ENCODE results near the gene NFYA. TPM values are rescaled to one million over a fixed set of nuclear protein-coding genes. Genes with fewer than 3 reads are reported as not detected.
A peak's percentile ranks its signal among the peaks of the same experiment; 100 is the strongest.

The NFYA gene
- total RNA-seq = 18.8 to 24.7 TPM (median 20.5 TPM) in 3 replicates
- long read RNA-seq, transcript NFYA-201 (10 exons, 3,811 nt) = major isoform, 14 of 39 reads
- long read RNA-seq, partial matches to known transcripts = 5 of 39 reads
- long read RNA-seq, other reads (novel, unspliced or antisense) = 19 of 39 reads

GRCh38 chr6:41072836-41073202, at the start of gene NFYA:
NFYA (plus strand) TSS chr6:41072974; CDS start chr6:41079090, 6,116 bp downstream.
- peak within 1 kb of the TSS; percentile 90 for H3K4me3 Mint-ChIP-seq (ENCODE audit: unreplicated experiment)
- peaks cover 43% of the 10 kb centered on the region for H3K4me1 Mint-ChIP-seq (ENCODE audit: low read depth)
- H3K27ac Mint-ChIP-seq (ENCODE audit: unreplicated experiment) = peak within 1 kb of the TSS; percentile 99
- H3K36me3 Mint-ChIP-seq (ENCODE audit: low read depth) = no peaks in the 10 kb centered on the region
- TF ChIP-seq CTCF (IDR thresholded peaks at IDR 0.05) = no peak
- H3K27me3 Mint-ChIP-seq (ENCODE audit: low read depth) = no peaks in the 10 kb centered on the region
- DNase-seq (ENCODE audit: low spot score) = no peak
- H3K9me3 Mint-ChIP-seq (ENCODE audit: low read depth) = no peaks in the 10 kb centered on the region

GRCh38 chr6:41023114-41023513, 49.7 kb upstream of the NFYA start:
- H3K27me3 Mint-ChIP-seq (ENCODE audit: low read depth) = peaks cover 2% of the 10 kb centered on the region
- no peak for TF ChIP-seq CTCF (IDR thresholded peaks at IDR 0.05)
- H3K4me3 Mint-ChIP-seq (ENCODE audit: unreplicated experiment) = no peak overlapping the region
- H3K9me3 Mint-ChIP-seq (ENCODE audit: low read depth) = peaks cover 7% of the 10 kb centered on the region
- no peak overlapping the region for H3K27ac Mint-ChIP-seq (ENCODE audit: unreplicated experiment)
- peaks cover 1% of the 10 kb centered on the region for H3K36me3 Mint-ChIP-seq (ENCODE audit: low read depth)
- no peak for DNase-seq (ENCODE audit: low spot score)
- H3K4me1 Mint-ChIP-seq (ENCODE audit: low read depth) = peaks cover 28% of the 10 kb centered on the region

GRCh38 chr6:41025966-41026530, 46.7 kb upstream of the NFYA start:
- peak overlapping the region; percentile 38 for H3K27ac Mint-ChIP-seq (ENCODE audit: unreplicated experiment)
- H3K4me1 Mint-ChIP-seq (ENCODE audit: low read depth) = peaks cover 37% of the 10 kb centered on the region
- no peaks in the 10 kb centered on the region for H3K36me3 Mint-ChIP-seq (ENCODE audit: low read depth)
- no peak for TF ChIP-seq CTCF (IDR thresholded peaks at IDR 0.05)
- DNase-seq (ENCODE audit: low spot score) = no peak
- no peaks in the 10 kb centered on the region for H3K9me3 Mint-ChIP-seq (ENCODE audit: low read depth)
- H3K27me3 Mint-ChIP-seq (ENCODE audit: low read depth) = peaks cover 2% of the 10 kb centered on the region
- no peak overlapping the region for H3K4me3 Mint-ChIP-seq (ENCODE audit: unreplicated experiment)

- peaks cover 29% of the 10 kb centered on the region for H3K4me1 Mint-ChIP-seq (ENCODE audit: low read depth)
- H3K4me3 Mint-ChIP-seq (ENCODE audit: unreplicated experiment) = peak overlapping the region; percentile 77
- H3K9me3 Mint-ChIP-seq (ENCODE audit: low read depth) = no peaks in the 10 kb centered on the region
- no peaks in the 10 kb centered on the region for H3K36me3 Mint-ChIP-seq (ENCODE audit: low read depth)
- no peak for TF ChIP-seq CTCF (IDR thresholded peaks at IDR 0.05)
- peak overlapping the region; percentile 29 for H3K27ac Mint-ChIP-seq (ENCODE audit: unreplicated experiment)
- no peak for DNase-seq (ENCODE audit: low spot score)
- peaks cover 8% of the 10 kb centered on the region for H3K27me3 Mint-ChIP-seq (ENCODE audit: low read depth)
These were observed 45.5 kb upstream of the NFYA start for GRCh38 chr6:41027241-41027640.

GRCh38 chr6:41027799-41028560, 44.8 kb upstream of the NFYA start:
- Mint-ChIP-seq H3K36me3 (ENCODE audit: low read depth) (no peaks in the 10 kb centered on the region), H3K27me3 (ENCODE audit: low read depth) (peaks cover 8% of the 10 kb centered on the region), H3K27ac (ENCODE audit: unreplicated experiment) (peak overlapping the region; percentile 68), H3K4me1 (ENCODE audit: low read depth) (peaks cover 24% of the 10 kb centered on the region), H3K9me3 (ENCODE audit: low read depth) (no peaks in the 10 kb centered on the region), H3K4me3 (ENCODE audit: unreplicated experiment) (peak overlapping the region; percentile 77)
- DNase-seq (ENCODE audit: low spot score) = no peak
- peak; percentile 100 for TF ChIP-seq CTCF (IDR thresholded peaks at IDR 0.05)

All from chondrocyte (in vitro differentiated cells).